Smooth muscle cell (in vitro differentiated cells): ENCODE data around the gene HIPK2. TPM values are rescaled to one million over a fixed set of nuclear protein-coding genes. Genes with fewer than 3 reads are reported as not detected.

Experiments
- DNase-seq: peaks from one replicate; lab custom pipeline; 2025; ENCODE audit not compliant: unreplicated experiment; lab: John Stamatoyannopoulos, UW
- H2AFZ ChIP-seq: fragments of 200-600 bp; sonication (generic); 2 replicates; pipeline ENCODE4 v1.6.0; 2016; ENCODE audit warnings: antibody characterized with exemption, low read depth, mild to moderate bottlenecking
- H3F3A ChIP-seq: fragments of 200-600 bp; sonication (generic); 2 replicates; pipeline ENCODE4 v1.6.0; 2017; ENCODE audit warnings: antibody characterized with exemption, low read depth
- H3K27ac ChIP-seq: fragments of 200-600 bp; sonication (generic); 2 replicates; pipeline ENCODE4 v1.5.1; 2016; ENCODE audit warnings: low read depth, mild to moderate bottlenecking
- H3K27me3 ChIP-seq: fragments of 200-600 bp; sonication (generic); 2 replicates; pipeline ENCODE4 v1.6.1; 2016; ENCODE audit warnings: low read depth, mild to moderate bottlenecking
- H3K36me3 ChIP-seq: fragments of 200-600 bp; sonication (generic); 2 replicates; pipeline ENCODE4 v1.5.1; 2016; ENCODE audit warnings: low read depth
- H3K4me1 ChIP-seq: fragments of 200-600 bp; sonication (generic); 2 replicates; pipeline ENCODE4 v1.5.1; 2016; ENCODE audit warnings: low read depth
- H3K4me2 ChIP-seq: fragments of 200-600 bp; sonication (generic); 2 replicates; pipeline ENCODE4 v1.6.0; 2016; ENCODE audit warnings: mild to moderate bottlenecking
- H3K4me3 ChIP-seq: fragments of 200-600 bp; sonication (generic); 2 replicates; pipeline ENCODE4 v1.5.1; 2016; ENCODE audit warnings: mild to moderate bottlenecking
- H3K79me2 ChIP-seq: fragments of 200-600 bp; sonication (generic); 2 replicates; pipeline ENCODE4 v1.6.0; 2016; ENCODE audit warnings: low read depth, mild to moderate bottlenecking
- H3K9ac ChIP-seq: fragments of 200-600 bp; sonication (generic); 2 replicates; pipeline ENCODE4 v1.6.0; 2016; ENCODE audit warnings: low read depth
- H3K9me3 ChIP-seq: fragments of 200-600 bp; sonication (generic); replicated peaks from 2 replicates; pipeline ENCODE4 v1.5.1; 2016; ENCODE audit warnings: low read depth
- H4K20me1 ChIP-seq: fragments of 200-600 bp; sonication (generic); 2 replicates; pipeline ENCODE4 v1.6.0; 2016; ENCODE audit warnings: low read depth
- WGBS: methylation state at CpG from one replicate; pipeline ENCODE4 v1.1.7; 2016; ENCODE audit warnings: low lambda C conversion rate; 5-methylcytosine and 5-hydroxymethylcytosine counted together
- polyA plus RNA-seq: library from polyadenylated mRNA; unstranded; fragments of >200 nt; fragmentation: Nextera tagmentation; extraction: Ambion mirVana; gene quantifications from 2 replicates; pipeline ENCODE4 v1.2.1, GENCODE V29; 2016
- total RNA-seq: library from RNA; depleted of rRNA; stranded (reverse); fragments of >200 nt; gene quantifications from 2 replicates; pipeline ENCODE4 v1.2.3, GENCODE V29; 2014
- TF ChIP-seq, protein P1 (sequence below): fragments of 200-600 bp; sonication (generic); IDR thresholded peaks from 2 replicates; pipeline ENCODE4 v1.5.1; 2017; ENCODE audit warnings: borderline replicate concordance, mild to moderate bottlenecking, antibody characterized with exemption; ENCODE audit not compliant: insufficient read depth, poor library complexity, severe bottlenecking

The HIPK2 gene
- total and polyA plus RNA-seq, 2 experiments from 2014 or later, result 3.0 to 11.2 TPM

DNA sequence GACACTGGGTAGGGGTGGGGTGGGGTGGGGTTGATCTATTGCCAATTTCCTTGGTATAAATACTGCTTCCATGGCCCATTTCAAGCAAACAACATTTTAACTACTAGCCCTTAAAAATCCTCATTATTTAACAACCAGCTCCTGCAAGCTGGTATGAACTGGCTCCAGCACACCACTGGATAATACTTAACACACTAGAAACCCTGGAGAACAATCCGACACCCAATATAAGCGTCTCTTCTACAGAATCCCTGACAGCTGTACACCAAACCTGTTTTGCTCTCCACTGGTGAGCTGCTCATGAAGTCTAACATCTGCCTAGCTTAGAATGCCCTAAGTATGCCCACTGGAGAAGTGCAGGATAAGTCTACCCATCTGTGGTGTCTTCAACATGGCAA lies 116.8 kb downstream of the HIPK2 start:
- H4K20me1 ChIP-seq, result peaks cover 72% of the 10 kb centered on the region
- no peak overlapping the region for H3K4me3 ChIP-seq
- no peaks in the 10 kb centered on the region for H3K9me3 ChIP-seq
- no peak overlapping the region for H2AFZ ChIP-seq
- TF ChIP-seq, protein P1, sequence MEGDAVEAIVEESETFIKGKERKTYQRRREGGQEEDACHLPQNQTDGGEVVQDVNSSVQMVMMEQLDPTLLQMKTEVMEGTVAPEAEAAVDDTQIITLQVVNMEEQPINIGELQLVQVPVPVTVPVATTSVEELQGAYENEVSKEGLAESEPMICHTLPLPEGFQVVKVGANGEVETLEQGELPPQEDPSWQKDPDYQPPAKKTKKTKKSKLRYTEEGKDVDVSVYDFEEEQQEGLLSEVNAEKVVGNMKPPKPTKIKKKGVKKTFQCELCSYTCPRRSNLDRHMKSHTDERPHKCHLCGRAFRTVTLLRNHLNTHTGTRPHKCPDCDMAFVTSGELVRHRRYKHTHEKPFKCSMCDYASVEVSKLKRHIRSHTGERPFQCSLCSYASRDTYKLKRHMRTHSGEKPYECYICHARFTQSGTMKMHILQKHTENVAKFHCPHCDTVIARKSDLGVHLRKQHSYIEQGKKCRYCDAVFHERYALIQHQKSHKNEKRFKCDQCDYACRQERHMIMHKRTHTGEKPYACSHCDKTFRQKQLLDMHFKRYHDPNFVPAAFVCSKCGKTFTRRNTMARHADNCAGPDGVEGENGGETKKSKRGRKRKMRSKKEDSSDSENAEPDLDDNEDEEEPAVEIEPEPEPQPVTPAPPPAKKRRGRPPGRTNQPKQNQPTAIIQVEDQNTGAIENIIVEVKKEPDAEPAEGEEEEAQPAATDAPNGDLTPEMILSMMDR, result no peak
- no peak overlapping the region for H3K27ac ChIP-seq
- no peaks in the 10 kb centered on the region for H3K27me3 ChIP-seq
- H3K4me2 ChIP-seq, result no peak overlapping the region
- no peaks in the 10 kb centered on the region for H3K79me2 ChIP-seq
- no peaks in the 10 kb centered on the region for H3K36me3 ChIP-seq
- no peaks in the 10 kb centered on the region for H3F3A ChIP-seq
- 91% methylated on average over 2 of the region's 2 CpGs for WGBS
- peaks cover 4% of the 10 kb centered on the region for H3K4me1 ChIP-seq
- DNase-seq, result no peak
- H3K9ac ChIP-seq, result no peak overlapping the region

DNA sequence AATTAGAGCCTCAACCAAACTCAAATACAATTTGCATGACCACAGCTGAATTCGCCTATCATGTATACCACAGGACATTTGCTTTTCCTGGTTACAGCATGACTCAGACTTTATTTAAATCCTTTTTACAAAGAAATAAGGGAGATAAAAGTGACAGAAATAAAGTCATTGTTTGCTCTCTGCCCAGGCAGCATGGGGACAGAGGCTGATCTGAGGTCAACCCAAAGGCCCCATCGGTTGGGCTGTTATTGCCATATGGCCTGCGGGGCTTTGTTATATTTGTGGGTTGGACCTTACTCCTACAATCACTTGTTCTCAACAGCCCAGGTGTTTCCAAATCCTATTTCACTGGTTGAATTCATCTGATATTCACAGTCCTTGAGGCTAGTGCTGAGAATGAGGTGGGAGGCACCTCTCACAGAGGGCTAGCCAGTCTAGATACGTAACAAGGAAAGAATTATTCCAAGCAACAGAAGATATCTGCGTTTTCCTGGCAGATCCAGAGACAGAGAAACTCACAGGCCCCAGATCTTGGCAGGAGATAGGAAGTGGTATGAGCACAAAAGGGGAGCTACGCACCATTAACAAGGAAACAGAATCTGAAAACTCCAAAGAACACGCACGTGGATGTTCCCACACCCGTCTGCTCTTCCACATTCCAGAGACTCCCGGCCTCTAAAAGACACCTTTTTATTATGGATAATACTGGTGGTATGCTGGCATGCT lies 117.3 kb downstream of the HIPK2 start:
- peaks cover 4% of the 10 kb centered on the region for H3K4me1 ChIP-seq
- peaks cover 77% of the 10 kb centered on the region for H4K20me1 ChIP-seq
- no peak overlapping the region for H2AFZ ChIP-seq
- H3F3A ChIP-seq, result no peaks in the 10 kb centered on the region
- TF ChIP-seq, protein P1, result no peak
- H3K9me3 ChIP-seq, result no peaks in the 10 kb centered on the region
- H3K79me2 ChIP-seq, result no peaks in the 10 kb centered on the region
- H3K9ac ChIP-seq, result no peak overlapping the region
- no peak overlapping the region for H3K4me2 ChIP-seq
- no peaks in the 10 kb centered on the region for H3K27me3 ChIP-seq
- H3K27ac ChIP-seq, result no peak overlapping the region
- no peak for DNase-seq
- H3K4me3 ChIP-seq, result no peak overlapping the region
- H3K36me3 ChIP-seq, result no peaks in the 10 kb centered on the region
- 71% methylated on average over 10 of the region's 10 CpGs for WGBS

DNA sequence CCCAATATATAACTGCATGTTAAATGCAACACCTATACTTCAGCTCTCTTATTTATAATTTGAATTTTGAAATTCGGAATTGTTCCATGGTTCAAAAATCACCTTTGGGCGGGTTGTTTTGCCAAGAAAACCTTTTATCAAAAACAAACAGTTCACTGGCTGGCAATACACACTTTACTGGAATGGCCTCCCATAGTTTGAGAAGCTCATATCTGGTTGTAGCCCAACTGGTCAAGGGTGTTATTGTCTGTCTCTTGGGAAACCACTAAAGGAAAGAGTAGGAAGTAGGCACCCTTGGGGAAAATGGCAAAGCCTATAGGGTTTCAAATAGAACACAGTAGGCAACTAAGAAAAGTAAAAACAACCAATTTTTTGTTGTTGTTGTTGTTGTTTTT lies 117.9 kb downstream of the HIPK2 start:
- Histone ChIP-seq H3K79me2 (no peaks in the 10 kb centered on the region), H3K4me2 (no peak overlapping the region), H3K27me3 (no peaks in the 10 kb centered on the region), H3K9ac (no peak overlapping the region), H3K9me3 (no peaks in the 10 kb centered on the region), H3K4me3 (no peak overlapping the region), H2AFZ (no peak overlapping the region), H3K27ac (no peak overlapping the region), H3K36me3 (no peaks in the 10 kb centered on the region), H4K20me1 (peaks cover 76% of the 10 kb centered on the region), H3F3A (no peaks in the 10 kb centered on the region), H3K4me1 (peaks cover 4% of the 10 kb centered on the region)
- WGBS, result 99% methylated on average over 2 of the region's 2 CpGs
- TF ChIP-seq, protein P1, result no peak
- DNase-seq, result no peak

DNA sequence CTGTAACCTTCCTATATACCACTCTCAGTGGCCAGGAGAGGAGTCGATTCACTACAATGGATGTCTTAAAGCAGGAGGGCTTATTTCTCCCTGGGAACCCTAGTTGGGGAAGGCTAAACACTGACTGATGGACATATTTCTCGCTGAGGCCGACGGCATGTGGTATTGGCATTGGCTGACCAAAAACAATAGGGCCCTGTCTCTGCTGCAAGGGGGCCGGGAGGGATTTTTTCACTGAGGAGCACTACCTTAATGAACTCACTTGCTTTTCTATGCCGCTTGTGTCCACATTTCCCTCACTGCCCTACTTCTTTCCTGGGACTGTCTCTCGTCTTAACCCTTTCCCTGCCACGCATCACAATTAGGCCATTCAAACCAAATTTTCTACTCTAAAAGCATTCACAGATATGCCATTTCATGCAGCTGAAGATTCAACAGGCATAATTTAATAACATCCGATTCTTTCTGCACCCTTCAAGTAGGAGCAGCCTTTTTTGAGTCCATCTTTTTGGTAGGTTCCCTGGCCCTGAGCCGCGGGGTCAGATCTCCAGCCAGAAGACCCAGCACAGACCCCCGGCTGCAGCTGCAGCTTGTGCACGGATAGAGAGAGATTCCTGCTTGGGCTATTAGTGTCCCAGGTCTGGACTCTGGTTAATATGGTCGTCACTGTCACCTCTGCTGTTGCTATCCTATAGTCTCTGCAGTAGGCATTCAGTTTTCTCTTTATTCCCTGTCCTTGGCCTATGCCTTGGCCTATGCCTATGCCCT lies 118.7 kb downstream of the HIPK2 start:
- Histone ChIP-seq H3F3A (no peaks in the 10 kb centered on the region), H4K20me1 (peaks cover 74% of the 10 kb centered on the region), H3K4me2 (no peak overlapping the region), H3K79me2 (no peaks in the 10 kb centered on the region), H3K27ac (no peak overlapping the region), H3K36me3 (no peaks in the 10 kb centered on the region), H3K27me3 (no peaks in the 10 kb centered on the region), H2AFZ (no peak overlapping the region), H3K4me3 (no peak overlapping the region), H3K9ac (no peak overlapping the region), H3K9me3 (no peaks in the 10 kb centered on the region), H3K4me1 (peaks cover 4% of the 10 kb centered on the region)
- DNase-seq, result no peak
- WGBS, result 84% methylated on average over 14 of the region's 14 CpGs
- TF ChIP-seq, protein P1, result no peak
